Activated naive CD4-positive, alpha-beta T cell treated with anti-CD3 and anti-CD28 coated beads, Interleukin-2, amount 50 U/mL, for 24 hours (primary cell): Measurements from ENCODE around the gene TXK.
"Not testable (repeated sequence)": the region's sequence is repeated elsewhere in the genome, so short reads cannot be mapped to it uniquely, and the experiment has no call there.

ENCODE experiments used
- H3K27ac Mint-ChIP-seq: one replicate; pipeline ENCODE4 v1.8.0; 2021; ENCODE audit warnings: mild to moderate bottlenecking, mixed read lengths
- H3K27me3 Mint-ChIP-seq: one replicate; pipeline ENCODE4 v1.8.0; 2021; ENCODE audit warnings: mixed read lengths
- H3K36me3 Mint-ChIP-seq: one replicate; pipeline ENCODE4 v1.8.0; 2021; ENCODE audit warnings: mixed read lengths
- H3K4me1 Mint-ChIP-seq: one replicate; pipeline ENCODE4 v1.8.0; 2021; ENCODE audit warnings: mixed read lengths
- H3K4me3 Mint-ChIP-seq: one replicate; pipeline ENCODE4 v1.8.0; 2021; ENCODE audit warnings: mild to moderate bottlenecking, mixed read lengths
- H3K9me3 Mint-ChIP-seq: one replicate; pipeline ENCODE4 v1.8.0; 2021; ENCODE audit warnings: mixed read lengths

The TXK gene

DNA sequence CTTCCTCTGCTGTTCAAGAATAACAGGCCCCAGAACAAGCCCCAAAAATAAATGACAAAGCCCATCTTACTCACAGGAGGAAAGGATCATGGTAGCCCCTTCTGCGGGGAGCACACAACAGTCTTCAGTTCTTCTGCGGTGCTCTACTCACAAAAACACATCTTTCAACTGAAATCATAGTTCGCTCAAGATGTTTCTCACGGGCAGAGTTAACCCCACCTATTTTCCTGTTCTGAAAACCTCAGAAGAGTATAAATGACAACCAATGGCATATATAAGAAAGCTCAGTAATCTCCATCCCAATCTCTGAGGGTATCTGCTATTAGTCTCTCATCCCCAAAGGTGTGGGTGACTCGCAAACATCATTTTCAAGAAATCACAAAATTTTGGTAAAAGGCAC, at the start of gene TXK:
Gene TXK (minus strand): TSS at position 170 of the 400 bp plus-strand sequence. CDS start 80 bp downstream, at position 90.
- Mint-ChIP-seq H3K9me3 (no peaks in the 10 kb centered on the region), H3K27ac (peak within 1 kb of the TSS; percentile 100), H3K36me3 (no peaks in the 10 kb centered on the region), H3K4me1 (peaks cover 83% of the 10 kb centered on the region), H3K4me3 (peak within 1 kb of the TSS; percentile 94), H3K27me3 (no peaks in the 10 kb centered on the region)

DNA sequence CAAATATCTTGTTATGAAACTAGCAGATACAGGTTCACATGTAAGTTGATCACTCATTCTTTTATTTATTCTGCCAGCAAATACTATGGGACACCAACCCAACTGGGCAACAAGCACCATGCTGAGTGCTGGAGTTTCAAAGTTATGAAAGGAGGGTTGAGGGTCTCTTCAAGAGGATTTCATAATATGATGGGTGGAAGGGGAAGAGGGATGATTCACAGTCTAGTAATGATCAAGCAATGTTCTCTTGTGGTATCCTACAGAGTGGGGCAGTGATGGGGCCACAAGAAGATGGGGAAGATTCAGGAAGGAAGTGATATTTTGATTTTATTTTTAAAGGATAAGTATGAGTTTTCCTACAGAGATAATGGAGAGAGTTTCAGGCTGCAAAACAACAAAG, 46.2 kb upstream of the TXK start:
- no peak overlapping the region for H3K4me3 Mint-ChIP-seq
- H3K27ac Mint-ChIP-seq = no peak overlapping the region
- no peaks in the 10 kb centered on the region for H3K27me3 Mint-ChIP-seq
- no peaks in the 10 kb centered on the region for H3K4me1 Mint-ChIP-seq
- H3K36me3 Mint-ChIP-seq = peaks cover 6% of the 10 kb centered on the region
- H3K9me3 Mint-ChIP-seq = peaks cover 9% of the 10 kb centered on the region

DNA sequence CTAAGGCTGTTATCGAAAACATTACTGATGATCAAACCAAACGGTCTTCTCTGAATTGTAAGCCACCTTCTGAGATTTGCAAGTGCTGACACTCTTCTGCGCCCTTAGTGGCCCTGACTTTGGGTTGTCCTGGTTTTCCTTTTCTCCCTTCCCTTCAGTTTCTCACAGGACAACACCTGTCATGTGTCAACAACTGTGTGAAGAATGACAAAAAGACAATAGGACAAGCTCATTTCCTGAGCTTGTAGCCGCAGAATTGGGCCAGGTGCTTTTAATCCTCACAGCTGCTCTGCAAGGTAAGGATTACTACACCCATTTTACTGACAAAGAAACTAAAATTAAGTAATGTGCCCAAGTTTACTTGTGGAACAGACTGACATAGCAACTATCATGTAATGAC, 44.9 kb upstream of the TXK start:
- Mint-ChIP-seq H3K4me1 (peaks cover under 1% of the 10 kb centered on the region), H3K36me3 (peaks cover 6% of the 10 kb centered on the region), H3K9me3 (peaks cover 9% of the 10 kb centered on the region), H3K27ac (no peak overlapping the region), H3K27me3 (no peaks in the 10 kb centered on the region), H3K4me3 (no peak overlapping the region)

DNA sequence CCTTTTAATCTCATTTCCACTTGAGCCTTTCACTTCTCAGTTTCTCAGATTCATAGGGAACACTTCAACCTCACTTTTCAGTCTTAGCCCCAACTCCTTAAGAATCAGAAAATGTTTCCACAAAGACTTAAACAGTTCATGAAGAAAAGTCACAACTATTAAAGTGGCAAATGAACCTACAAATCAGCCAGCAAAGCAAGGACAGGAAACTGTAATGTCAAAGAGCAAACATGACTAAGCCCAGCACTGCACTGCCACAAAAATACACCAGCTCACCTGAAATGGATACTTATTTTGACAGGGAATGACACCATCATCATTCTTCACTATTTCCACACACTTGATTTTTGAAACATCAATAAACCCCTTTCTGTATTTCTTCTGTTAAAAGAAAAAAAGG, 41.8 kb upstream of the TXK start:
- Mint-ChIP-seq H3K4me1 (peaks cover 10% of the 10 kb centered on the region), H3K27me3 (no peaks in the 10 kb centered on the region), H3K4me3 (no peak overlapping the region), H3K27ac (no peak overlapping the region), H3K9me3 (peaks cover 9% of the 10 kb centered on the region), H3K36me3 (peaks cover 6% of the 10 kb centered on the region)

DNA sequence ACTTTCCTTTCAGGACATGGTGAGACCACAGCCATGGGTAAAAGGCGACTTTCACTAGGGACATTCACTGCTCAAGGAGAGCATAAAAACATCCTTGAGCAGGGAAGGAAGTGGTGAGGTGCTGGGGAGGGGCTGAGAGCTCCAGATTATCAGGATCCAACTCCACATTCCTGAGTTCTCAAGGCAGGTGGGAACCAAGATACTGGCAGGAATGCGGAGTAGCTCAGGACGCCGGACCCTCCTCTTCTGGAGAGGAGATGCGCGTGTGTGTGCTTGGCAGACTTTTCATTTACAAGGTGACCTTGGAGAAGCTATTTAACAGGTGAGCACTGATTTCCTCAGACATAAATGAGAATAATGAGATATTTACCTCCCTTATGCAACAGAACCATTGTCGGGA, 41.3 kb upstream of the TXK start:
- Mint-ChIP-seq H3K4me1 (peaks cover 10% of the 10 kb centered on the region), H3K36me3 (peaks cover 6% of the 10 kb centered on the region), H3K27me3 (no peaks in the 10 kb centered on the region), H3K9me3 (peaks cover 9% of the 10 kb centered on the region), H3K4me3 (no peak overlapping the region), H3K27ac (no peak overlapping the region)

DNA sequence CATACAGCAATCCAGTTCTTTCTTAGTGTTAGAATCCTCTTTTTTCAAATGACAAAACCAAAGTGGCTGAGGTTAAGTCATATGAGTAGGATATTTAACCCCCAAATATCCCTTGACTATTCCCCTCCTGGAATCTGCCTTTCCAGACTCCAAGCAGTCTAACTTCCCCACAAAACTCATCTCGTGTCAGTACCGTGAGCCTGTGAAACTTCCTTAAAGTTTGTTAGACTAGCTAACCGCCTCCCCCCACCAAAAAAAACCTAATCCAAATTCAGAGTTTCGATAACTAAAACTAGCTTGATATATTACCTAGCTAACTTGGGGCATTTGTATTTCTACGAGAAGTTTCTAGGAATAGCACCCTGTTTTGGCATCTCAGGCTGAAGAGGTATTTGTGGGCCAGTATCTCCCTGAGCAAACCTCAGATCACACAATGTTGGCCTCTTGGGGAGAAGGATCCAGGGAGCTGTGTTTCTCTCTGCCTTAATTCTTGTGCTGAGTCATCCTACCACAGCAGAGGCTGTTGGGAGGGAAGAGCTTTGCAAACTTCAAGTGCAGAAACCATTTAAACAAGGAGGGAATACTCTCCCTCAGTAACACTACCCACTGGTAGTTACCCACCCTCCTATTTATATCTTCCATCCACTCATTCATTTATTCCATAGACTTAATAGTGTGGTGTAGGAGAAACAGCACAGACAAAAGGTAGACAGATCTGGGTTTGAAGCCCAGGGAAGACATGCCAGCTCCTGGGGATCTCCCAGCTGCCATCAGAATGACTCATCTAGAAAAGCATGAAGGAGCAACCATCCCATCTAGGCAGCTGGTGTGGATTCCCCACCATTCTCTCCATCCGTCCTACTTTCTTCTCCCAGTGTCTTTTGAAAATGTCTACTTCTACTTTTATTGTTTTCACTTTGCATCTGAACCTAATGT, 39.3 kb upstream of the TXK start:
- Mint-ChIP-seq H3K4me1 (peaks cover 10% of the 10 kb centered on the region), H3K27me3 (no peaks in the 10 kb centered on the region), H3K4me3 (no peak overlapping the region), H3K36me3 (peaks cover 6% of the 10 kb centered on the region), H3K27ac (no peak overlapping the region), H3K9me3 (peaks cover 9% of the 10 kb centered on the region)

DNA sequence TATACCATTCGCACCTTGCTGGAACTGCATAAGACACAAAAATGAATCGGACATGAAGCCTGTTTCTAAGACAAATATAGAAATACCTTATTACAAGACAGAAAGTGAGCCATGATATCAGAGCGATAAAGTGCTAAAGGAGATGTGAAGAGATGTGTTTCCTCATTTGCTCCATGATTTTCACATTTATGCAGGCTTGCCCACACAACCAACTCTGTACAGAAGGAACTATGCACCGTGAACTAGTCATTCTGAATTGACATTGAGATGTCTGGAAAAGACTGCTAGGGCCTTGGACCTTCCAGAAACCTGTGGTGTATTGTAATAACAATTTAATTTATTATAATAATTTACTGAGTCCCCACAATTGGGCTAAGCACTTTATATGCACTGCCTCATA, 38.6 kb upstream of the TXK start:
- Mint-ChIP-seq H3K36me3 (peaks cover 5% of the 10 kb centered on the region), H3K4me3 (no peak overlapping the region), H3K27me3 (no peaks in the 10 kb centered on the region), H3K9me3 (peaks cover 2% of the 10 kb centered on the region), H3K27ac (no peak overlapping the region), H3K4me1 (peaks cover 17% of the 10 kb centered on the region)

DNA sequence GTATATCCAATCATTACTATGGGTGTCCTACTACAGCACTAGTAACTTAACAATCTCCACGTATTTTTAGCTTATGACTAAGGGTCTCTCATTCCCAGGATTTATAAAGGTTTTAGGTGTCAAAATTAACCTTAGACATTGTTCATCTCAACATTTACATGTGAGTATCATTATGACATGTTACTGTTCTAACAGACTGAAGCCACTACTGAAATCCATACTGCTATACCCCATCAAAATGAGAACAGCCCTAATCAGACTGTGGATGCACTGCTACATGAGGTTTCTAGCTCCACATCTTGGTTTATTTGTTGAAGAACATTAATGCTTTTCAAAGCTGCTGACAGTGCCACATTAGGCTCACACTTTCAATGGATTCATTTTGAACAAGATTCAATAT, 35.6 kb upstream of the TXK start:
- no peaks in the 10 kb centered on the region for H3K27me3 Mint-ChIP-seq
- peaks cover 19% of the 10 kb centered on the region for H3K4me1 Mint-ChIP-seq
- no peak overlapping the region for H3K27ac Mint-ChIP-seq
- no peak overlapping the region for H3K4me3 Mint-ChIP-seq
- H3K9me3 Mint-ChIP-seq = no peaks in the 10 kb centered on the region
- H3K36me3 Mint-ChIP-seq = peaks cover 10% of the 10 kb centered on the region

DNA sequence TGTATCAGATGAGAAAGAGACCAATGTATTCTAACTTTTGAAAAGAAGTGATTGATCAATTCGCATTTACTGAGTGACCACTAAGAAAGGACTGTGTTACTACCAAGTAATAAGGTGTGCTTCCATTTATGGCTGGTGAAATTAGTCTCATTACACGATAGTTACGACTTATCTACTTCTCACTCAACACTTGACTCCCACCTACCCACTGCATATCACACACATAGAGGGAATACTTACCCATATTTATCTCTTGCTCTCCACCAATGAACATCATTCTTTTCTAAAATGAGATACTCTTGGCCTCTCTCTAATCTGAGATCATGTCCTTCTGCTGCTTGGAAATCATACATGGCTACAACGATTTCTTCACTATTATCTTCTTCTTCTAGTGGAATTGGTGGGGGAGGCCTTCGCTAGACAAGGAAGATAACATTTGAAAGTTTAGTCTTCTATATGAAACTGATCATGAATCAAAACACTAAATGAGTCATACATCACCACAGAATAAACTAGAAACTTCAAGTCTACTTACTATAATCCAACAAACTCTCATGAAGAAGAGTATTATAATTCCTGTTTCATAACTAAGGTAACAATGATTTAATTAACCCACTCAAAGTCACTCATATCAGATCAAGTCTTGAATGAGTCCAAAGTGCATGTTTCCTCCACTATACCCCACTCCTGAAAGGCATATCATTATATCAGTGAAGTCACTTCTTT, 33.7 kb upstream of the TXK start:
- Mint-ChIP-seq H3K27ac (no peak overlapping the region), H3K4me1 (peaks cover 16% of the 10 kb centered on the region), H3K9me3 (no peaks in the 10 kb centered on the region), H3K36me3 (peaks cover 10% of the 10 kb centered on the region), H3K4me3 (no peak overlapping the region), H3K27me3 (no peaks in the 10 kb centered on the region)

DNA sequence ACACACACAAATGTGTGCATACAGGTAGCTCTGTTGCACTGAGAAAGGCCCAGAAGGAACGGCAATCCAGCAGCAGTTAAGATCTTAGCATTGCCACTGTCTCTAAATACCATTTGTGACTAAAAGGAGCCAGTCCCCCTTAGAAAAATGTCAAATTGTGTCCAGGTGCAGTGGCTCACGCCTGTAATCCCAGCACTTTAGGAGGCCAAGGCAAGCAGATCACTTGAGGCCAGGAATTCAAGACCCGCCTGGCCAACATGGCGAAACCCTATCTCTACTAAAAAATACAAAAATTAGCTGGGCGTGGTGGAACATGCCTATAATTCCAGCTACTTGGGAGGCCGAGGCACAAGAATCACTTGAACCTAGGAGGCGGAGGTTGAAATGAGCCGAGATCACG, 30.5 kb upstream of the TXK start:
- Mint-ChIP-seq H3K36me3 (peaks cover 17% of the 10 kb centered on the region), H3K4me1 (peaks cover 24% of the 10 kb centered on the region)

DNA sequence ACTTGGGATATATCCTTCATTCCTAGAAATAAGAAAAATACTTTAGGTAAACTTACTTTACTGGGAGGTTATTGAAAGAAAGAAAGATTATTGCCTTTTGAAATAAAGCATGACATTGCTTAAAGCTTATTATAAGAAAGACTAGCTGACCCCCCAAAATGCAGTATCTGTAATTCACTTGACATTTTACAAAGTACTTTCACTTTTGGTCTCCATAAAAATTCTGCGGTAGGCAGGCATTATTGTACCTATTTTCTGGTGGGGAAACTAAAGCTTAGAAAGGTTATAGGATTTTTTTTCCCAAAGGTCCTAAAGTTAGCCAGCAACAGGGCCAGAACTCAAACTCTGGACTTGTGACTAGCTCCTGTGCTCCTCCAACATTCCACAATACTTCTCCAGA, 29.7 kb upstream of the TXK start:
- Mint-ChIP-seq H3K4me1 (peaks cover 24% of the 10 kb centered on the region), H3K27me3 (no peaks in the 10 kb centered on the region), H3K27ac (no peak overlapping the region), H3K36me3 (peaks cover 18% of the 10 kb centered on the region), H3K4me3 (no peak overlapping the region), H3K9me3 (no peaks in the 10 kb centered on the region)

More for the DNA sequence above, 30.5 kb upstream of the TXK start:
- not testable (repeated sequence) for H3K9me3 Mint-ChIP-seq, H3K27ac Mint-ChIP-seq, H3K27me3 Mint-ChIP-seq, H3K4me3 Mint-ChIP-seq

DNA sequence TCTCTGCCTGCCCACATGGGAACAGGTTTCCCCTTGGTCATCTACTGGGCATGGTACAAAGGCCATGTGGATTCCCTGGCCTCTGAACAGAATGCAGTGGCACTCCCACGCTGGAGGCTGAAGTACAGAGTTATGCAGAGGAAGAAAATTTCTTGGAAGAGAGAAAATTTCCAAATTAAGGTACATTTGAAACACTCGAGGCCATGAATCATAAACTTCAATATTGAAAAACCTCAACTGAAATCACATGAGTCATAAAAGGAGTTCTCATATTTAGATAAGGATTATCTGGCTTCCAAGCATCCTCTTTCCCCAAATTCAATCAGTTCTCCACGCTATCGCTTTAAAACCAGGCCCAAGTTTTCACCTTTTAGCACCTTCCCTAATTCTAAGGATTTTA, 28.1 kb upstream of the TXK start:
- Mint-ChIP-seq H3K9me3 (peaks cover 4% of the 10 kb centered on the region), H3K4me3 (no peak overlapping the region), H3K36me3 (peaks cover 16% of the 10 kb centered on the region), H3K4me1 (peaks cover 16% of the 10 kb centered on the region), H3K27ac (no peak overlapping the region), H3K27me3 (no peaks in the 10 kb centered on the region)

DNA sequence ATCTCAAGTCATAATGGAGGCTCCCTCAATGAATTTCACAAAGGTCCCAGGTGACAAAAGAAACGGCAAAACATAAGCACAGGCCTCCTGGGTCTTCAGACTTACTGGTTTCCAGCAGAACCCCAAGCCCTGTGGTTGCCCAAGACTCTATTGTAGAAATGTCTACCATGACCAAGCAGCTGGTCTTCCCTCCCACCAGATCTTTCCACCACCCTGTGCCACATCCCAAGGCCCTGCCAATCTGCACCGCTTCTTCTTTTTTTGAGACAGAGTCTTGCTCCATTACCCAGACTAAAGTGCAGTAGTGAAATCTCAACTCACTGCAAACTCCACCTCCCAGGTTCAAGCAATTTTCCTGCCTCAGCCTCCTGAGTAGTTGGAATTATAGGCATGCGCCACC, 23.2 kb upstream of the TXK start:
- Mint-ChIP-seq H3K27me3 (no peaks in the 10 kb centered on the region), H3K9me3 (peaks cover 17% of the 10 kb centered on the region), H3K4me1 (peaks cover 4% of the 10 kb centered on the region), H3K36me3 (peaks cover 35% of the 10 kb centered on the region), H3K27ac (no peak overlapping the region), H3K4me3 (no peak overlapping the region)

DNA sequence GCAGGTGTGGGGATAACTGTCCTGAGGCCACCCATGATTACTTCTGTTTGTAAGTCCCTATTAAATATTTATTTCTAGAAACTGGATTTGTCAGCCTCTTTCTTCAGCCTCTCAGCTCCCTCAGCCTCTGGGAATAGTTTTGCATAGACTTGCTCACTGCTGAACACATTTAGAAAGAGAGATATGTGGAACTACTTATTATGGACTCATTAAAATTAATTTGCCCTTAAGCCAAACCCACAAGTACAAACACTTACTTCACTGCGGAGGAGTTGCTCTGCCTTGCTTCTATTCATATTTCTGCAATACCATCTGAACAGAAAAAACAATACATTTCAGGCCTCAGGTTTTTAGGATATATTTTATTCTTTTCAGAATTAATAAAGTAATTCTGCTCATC, 22.4 kb upstream of the TXK start:
- Mint-ChIP-seq H3K9me3 (peaks cover 17% of the 10 kb centered on the region), H3K27me3 (no peaks in the 10 kb centered on the region), H3K27ac (no peak overlapping the region), H3K4me3 (no peak overlapping the region), H3K36me3 (peaks cover 35% of the 10 kb centered on the region), H3K4me1 (no peaks in the 10 kb centered on the region)

DNA sequence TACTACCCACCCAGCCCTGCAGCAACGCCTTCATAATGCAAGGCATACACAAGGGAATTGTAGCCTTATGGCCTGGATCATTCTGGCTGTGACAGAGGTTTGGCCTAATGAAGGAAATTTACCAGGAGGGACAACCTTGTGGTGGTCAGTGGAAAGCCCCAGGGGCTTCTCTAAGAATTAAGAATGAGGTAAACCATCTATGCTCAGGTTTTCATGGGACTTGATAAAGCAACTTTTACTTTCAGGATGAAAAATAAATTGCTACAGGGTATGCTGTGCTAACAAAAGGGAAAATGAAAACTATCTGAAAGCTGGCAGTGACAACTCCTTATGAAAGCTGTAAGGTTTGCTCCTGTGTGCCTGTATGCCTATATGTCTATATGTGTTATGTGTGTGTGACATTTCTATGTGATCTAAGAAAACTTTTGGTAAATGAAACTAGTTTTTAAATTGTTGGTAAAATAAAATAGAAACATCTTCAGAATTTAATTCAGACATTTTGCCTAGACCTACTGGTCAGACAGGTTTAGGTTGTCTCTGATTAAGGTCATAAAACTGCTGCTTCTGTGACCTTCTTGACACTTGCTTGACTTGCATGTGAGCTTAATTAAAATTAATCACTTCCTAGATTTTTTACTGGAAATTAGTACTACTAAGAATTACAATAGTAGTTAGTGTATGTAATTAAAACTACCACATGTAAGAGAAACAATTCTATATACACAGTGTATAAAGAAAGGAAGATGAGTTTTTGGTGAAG, 19.9 kb upstream of the TXK start:
- Mint-ChIP-seq H3K27ac (no peak overlapping the region), H3K4me1 (no peaks in the 10 kb centered on the region), H3K36me3 (peaks cover 27% of the 10 kb centered on the region), H3K4me3 (no peak overlapping the region), H3K27me3 (no peaks in the 10 kb centered on the region), H3K9me3 (peaks cover 17% of the 10 kb centered on the region)
